ENCODE data around the gene PSMB5.

The PSMB5 gene

DNA sequence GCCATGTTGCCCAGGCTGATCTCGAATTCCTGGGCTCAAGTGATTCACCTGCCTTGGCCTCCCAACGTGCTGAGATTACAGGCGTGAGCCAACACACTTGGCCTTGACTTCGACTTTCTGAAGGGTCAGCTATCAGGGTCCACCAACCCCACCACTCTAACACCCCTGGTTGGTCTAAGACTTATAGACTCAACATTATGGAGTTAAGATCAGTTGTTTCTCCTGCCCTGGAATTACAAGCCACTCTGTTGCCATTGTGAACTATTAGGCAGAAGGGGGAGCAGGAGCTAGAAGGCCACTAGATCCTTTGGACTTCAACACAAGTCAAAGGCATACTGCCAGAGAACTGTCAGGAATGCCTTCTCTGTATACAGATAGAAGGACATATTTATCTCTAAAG lies 5.4 kb upstream of the PSMB5 start:
- H3K4me1 Mint-ChIP-seq (ENCODE audit: low read depth), result peaks cover 9% of the 10 kb centered on the region
- H3K9me3 Mint-ChIP-seq, result peaks cover 7% of the 10 kb centered on the region
- H3K4me3 Mint-ChIP-seq, result no peak overlapping the region

DNA sequence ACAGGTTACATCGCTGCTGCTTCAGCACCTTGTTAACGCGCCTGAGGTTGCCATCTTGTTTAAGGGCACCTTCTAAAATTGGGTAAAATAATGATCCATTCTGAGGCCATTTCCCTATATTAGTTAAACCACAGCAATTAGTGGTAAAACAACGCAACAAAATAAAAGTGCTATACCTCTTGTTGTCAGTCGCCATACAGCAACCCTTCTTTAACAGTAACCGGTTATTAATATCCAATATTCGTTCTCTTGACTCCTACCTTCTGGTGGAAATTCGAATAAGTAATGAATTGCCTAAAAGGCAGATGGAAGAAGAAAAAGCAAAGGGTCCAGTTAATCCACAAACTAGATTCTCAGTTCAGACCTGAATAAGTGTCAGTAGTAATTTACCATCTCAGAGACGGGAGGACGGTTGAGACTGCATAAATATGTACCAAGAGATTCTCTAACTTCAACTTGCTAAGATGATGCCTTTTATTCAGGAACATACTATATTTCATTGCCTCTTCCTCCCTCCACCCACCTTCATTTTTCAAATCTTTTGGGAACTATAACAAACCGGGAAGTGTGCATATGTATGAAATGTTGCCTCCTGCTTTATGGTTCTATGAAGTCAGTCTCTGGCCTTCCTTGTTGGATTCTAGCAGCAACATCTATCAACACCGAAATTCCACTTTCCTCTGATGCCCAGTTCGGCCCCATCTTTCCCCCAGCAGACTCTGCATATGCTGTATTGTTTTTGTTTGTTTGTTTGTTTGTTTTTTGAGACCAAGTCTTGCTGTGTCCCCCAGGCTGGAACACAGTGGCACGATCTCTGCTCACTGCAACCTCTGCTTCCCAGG lies 824 bp upstream of the PSMB5 start:
- Mint-ChIP-seq H3K36me3 (ENCODE audit: low read depth) (peaks cover 30% of the 10 kb centered on the region), H3K9me3 (peaks cover 7% of the 10 kb centered on the region), H3K4me1 (ENCODE audit: low read depth) (peaks cover 36% of the 10 kb centered on the region), H3K4me3 (peak overlapping the region; percentile 94), H3K27me3 (no peaks in the 10 kb centered on the region), H3K27ac (peak overlapping the region; percentile 97)

More for the DNA sequence above, 5.4 kb upstream of the PSMB5 start:
- H3K27ac Mint-ChIP-seq, result no peak overlapping the region
- H3K36me3 Mint-ChIP-seq (ENCODE audit: low read depth), result no peaks in the 10 kb centered on the region
- H3K27me3 Mint-ChIP-seq, result no peaks in the 10 kb centered on the region

DNA sequence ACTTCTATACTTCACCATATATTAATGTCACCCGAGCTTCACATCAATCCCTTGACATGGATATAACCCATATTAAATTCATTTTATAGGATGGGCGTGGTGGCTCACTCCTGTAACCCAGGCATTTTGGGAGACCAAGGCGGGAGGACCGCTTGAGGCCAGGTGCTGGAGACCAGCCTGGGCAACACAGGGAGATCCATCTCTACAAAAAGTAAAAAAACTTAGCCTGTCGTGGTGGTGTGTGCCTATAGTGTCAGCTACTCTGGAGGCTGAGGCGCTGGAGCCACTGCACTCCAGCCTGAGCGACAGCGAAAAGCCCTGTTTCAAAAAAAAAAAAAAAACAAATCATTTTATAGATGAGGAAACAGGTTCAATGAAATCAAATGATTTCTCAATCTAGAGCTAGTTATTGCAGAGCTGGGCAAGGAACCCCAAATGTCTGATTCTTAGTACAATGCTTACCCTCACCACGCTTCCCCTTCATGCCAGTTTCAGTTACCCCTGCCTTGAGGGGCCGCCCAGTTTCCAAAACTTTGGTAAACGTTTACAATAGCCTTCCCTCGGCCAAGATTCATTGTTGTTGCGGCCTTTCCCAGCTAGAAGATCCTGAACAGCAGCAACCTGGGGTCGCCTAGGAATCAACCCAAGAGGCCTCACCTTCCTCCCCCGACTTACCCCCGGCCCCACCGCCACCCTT lies 751 bp downstream of the PSMB5 start:
- peaks cover 7% of the 10 kb centered on the region for H3K9me3 Mint-ChIP-seq
- no peaks in the 10 kb centered on the region for H3K27me3 Mint-ChIP-seq
- H3K4me3 Mint-ChIP-seq, result peak overlapping the region; percentile 94
- peaks cover 36% of the 10 kb centered on the region for H3K36me3 Mint-ChIP-seq (ENCODE audit: low read depth)
- H3K4me1 Mint-ChIP-seq (ENCODE audit: low read depth), result peaks cover 42% of the 10 kb centered on the region
- peak overlapping the region; percentile 97 for H3K27ac Mint-ChIP-seq

DNA sequence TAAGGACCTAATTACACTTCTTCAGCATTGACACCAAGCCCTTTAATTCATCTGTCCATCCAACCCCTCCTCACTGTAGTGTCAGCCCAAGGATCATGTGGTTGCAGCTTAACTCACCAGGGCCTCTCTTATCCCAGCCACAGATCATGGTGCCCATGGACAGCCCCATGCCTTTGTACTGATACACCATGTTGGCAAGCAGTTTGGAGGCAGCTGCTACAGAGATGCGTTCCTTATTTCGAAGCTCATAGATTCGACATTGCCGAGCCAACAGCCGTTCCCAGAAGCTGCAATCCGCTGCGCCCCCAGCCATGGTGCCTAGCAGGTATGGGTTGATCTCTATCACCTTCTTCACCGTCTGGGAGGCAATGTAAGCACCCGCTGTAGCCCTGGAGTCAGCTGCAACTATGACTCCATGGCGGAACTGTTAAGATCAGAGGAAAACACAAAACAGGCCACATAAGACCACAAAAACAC lies 1.4 kb downstream of the PSMB5 start:
- Mint-ChIP-seq H3K4me1 (ENCODE audit: low read depth) (peaks cover 47% of the 10 kb centered on the region), H3K27ac (peak overlapping the region; percentile 97), H3K4me3 (peak overlapping the region; percentile 94), H3K9me3 (peaks cover 7% of the 10 kb centered on the region), H3K27me3 (no peaks in the 10 kb centered on the region), H3K36me3 (ENCODE audit: low read depth) (peaks cover 41% of the 10 kb centered on the region)

DNA sequence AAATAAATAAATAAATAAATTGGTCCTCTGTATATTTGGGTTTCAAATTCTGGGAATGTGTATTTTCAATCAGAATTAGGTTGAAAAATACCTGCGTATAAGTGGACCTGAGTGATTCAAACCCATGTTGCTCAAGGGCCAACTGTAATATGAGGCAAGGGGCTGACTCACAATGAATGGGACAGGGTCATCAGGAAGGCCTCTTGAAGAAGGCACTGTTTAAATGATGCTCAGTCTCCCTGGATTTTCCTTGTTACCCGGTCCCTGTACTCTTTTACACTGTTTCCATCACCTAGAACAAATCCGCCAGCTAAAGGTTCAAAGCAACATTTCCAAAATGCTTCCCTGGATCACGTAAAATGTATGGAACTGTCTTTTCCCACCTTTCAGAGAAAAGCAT lies 3.8 kb downstream of the PSMB5 start:
- Mint-ChIP-seq H3K4me1 (ENCODE audit: low read depth) (peaks cover 59% of the 10 kb centered on the region), H3K9me3 (peaks cover 7% of the 10 kb centered on the region), H3K27ac (no peak overlapping the region), H3K27me3 (no peaks in the 10 kb centered on the region), H3K4me3 (no peak overlapping the region), H3K36me3 (ENCODE audit: low read depth) (peaks cover 55% of the 10 kb centered on the region)

DNA sequence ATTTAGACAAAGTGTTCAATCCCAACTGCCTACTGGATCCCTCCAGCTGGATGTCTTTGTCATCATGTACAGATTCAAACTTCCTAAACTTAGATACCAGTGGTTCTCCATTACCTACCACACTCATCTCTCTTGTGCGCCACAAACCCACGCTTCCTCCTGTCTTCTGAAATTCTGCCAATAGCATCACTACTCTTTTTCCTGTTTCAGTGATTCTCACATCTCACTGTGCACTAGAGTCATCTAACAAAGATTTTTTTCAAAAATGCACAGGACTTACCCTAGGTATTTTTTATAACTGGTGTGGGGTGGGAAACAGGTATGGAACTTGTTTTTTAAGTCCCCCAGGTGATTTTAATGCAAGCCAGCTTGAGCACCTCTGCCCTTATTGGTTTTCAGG lies 5.9 kb downstream of the PSMB5 start:
- Mint-ChIP-seq H3K27ac (peak overlapping the region; percentile 68), H3K4me1 (ENCODE audit: low read depth) (peaks cover 69% of the 10 kb centered on the region), H3K27me3 (no peaks in the 10 kb centered on the region), H3K36me3 (ENCODE audit: low read depth) (peaks cover 69% of the 10 kb centered on the region), H3K9me3 (no peaks in the 10 kb centered on the region), H3K4me3 (peak overlapping the region; percentile 44)

DNA sequence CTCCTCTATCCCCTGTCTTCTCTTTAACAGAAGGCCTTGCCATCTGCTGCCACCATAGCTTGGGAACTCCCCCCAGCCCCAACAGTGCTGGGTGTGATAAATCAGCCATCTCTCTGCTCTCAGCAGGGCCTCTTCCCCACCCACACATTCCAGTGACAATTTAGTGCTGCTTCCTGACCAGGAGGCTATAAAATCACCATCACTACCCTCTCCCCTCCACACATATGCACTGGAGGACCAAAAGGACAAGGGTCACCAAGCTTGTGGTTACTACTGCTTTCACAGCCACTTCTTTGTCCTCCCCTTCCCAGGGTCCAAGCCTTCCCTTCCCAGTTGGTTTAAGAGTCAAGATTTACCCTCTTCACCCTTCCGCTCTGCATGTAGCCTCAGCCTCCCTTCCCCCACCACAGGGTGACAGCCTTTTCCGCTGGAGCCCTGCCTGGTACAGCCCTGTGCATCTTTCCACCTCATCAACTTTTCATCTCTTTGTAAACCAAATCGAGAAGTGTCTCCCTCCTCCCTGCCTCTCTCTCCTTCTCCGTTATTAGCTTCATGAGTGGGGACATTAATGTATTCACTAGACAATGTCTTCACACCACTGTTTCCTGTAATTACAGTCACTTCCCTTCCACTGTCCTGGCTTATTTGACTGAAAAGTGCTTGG lies 9.4 kb downstream of the PSMB5 start:
- peaks cover 61% of the 10 kb centered on the region for H3K36me3 Mint-ChIP-seq (ENCODE audit: low read depth)
- H3K4me1 Mint-ChIP-seq (ENCODE audit: low read depth), result peaks cover 61% of the 10 kb centered on the region
- peak overlapping the region; percentile 5 for H3K4me3 Mint-ChIP-seq
- no peaks in the 10 kb centered on the region for H3K9me3 Mint-ChIP-seq
- H3K27ac Mint-ChIP-seq, result peak overlapping the region; percentile 72
- no peaks in the 10 kb centered on the region for H3K27me3 Mint-ChIP-seq

DNA sequence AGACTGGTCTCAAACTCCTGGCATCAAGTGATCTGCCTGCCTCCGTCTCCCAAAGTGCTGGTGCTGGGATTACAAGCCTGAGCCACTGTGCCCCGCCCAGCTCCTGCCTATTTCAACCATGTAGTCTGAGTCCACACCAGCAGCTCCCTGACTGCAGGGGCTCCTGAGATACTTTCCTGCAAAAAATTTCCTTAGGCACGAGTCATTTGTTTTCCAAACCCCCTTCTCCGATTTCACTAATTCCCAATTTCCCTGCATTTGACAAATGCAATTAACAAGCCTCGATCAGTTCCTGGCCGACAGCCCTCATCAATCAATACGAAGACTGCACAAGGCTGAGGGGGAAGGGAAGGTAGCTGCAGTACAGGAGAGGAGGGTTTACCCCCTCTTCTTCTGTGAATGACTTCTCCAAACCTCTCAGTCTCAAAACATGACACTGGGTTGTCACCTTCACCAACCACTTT lies 10.1 kb downstream of the PSMB5 start:
- peak overlapping the region; percentile 72 for H3K27ac Mint-ChIP-seq
- H3K36me3 Mint-ChIP-seq (ENCODE audit: low read depth), result peaks cover 61% of the 10 kb centered on the region
- H3K27me3 Mint-ChIP-seq, result no peaks in the 10 kb centered on the region
- no peak overlapping the region for H3K4me3 Mint-ChIP-seq
- no peaks in the 10 kb centered on the region for H3K9me3 Mint-ChIP-seq
- H3K4me1 Mint-ChIP-seq (ENCODE audit: low read depth), result peaks cover 61% of the 10 kb centered on the region

DNA sequence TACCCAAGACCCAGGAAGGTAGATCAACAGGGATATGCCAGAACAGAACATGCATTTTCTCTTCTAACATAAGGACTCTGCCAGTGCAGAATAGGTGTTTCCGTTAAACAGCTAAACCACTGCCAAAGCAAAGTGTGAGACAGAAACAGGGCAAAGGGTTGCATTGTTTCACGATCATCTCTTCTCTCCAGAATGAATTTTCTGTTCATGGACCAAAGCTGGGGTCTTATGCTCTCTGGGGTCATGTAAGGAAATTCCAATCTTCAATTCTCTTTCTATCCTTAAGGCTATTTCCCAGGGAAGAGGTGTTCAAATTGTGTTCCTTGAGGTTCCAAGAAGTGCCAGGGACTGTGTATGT lies 10.9 kb downstream of the PSMB5 start:
- Mint-ChIP-seq H3K4me3 (no peak overlapping the region), H3K27ac (no peak overlapping the region), H3K27me3 (no peaks in the 10 kb centered on the region), H3K36me3 (ENCODE audit: low read depth) (peaks cover 53% of the 10 kb centered on the region), H3K4me1 (ENCODE audit: low read depth) (peaks cover 53% of the 10 kb centered on the region), H3K9me3 (no peaks in the 10 kb centered on the region)

DNA sequence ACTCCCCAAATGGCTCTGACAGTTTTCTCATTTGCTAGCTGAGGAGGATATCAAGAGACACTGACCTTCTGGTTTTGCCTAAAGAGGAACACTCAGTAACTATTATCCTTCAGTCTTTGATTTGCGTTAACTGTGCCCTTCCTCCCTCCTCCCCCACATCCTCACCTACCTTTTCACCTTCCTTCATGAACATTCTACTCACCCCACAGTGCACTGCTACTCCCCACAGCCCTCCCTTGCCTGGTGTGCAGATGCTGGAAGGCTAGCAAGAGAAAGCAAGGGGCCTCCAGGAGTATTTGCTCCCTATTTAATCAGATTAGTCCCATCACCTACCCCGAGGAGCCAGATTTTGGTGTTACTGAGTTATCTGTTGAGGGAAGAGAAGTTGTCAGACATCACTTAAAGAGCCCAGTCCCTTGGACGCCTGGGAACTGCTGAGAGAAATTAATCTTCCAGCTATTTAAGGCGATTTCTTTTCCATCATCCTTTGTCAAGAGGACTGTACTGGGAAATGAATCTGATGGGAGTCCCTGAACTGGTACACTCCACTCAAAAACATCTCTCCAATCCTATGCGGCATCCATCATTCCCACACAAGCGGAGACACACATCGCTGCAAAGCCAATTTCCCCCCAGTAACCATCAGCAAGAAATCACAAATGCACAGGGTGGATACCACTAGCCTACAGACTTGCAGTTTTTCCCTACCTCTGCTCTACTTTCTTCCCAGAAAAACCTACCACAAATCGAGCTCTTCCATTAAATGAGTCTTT lies 11.5 kb downstream of the PSMB5 start:
- no peaks in the 10 kb centered on the region for H3K9me3 Mint-ChIP-seq
- H3K27ac Mint-ChIP-seq, result peak overlapping the region; percentile 47
- peaks cover 49% of the 10 kb centered on the region for H3K4me1 Mint-ChIP-seq (ENCODE audit: low read depth)
- H3K36me3 Mint-ChIP-seq (ENCODE audit: low read depth), result peaks cover 50% of the 10 kb centered on the region
- no peak overlapping the region for H3K4me3 Mint-ChIP-seq
- H3K27me3 Mint-ChIP-seq, result no peaks in the 10 kb centered on the region

DNA sequence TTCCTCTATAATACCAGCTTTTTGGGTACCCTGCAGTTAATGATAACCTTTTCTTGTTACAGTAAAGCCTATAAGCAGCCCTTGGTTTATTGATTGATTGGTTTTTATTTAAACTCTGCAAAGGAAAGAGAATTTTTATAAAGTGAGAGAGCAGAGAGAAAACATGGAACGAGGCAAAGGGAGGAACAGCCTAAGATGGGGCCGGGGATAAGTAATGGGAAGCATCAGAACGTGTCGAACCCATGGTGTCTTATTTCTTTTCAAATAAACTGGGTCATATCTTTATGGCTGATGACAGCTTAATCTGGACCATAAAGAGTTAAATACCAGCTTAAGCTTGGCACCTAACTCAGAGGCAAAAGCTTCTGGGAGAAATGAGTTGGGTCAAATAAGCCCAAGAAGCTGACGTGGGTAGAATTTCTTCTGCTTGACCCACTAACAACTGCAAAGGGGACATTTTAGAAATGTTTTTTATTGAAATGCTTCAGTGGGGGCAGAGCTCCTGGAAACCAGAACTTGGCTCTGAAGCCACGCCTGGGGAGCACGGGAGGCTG lies 12.7 kb downstream of the PSMB5 start:
- Mint-ChIP-seq H3K27ac (peak overlapping the region; percentile 10), H3K36me3 (ENCODE audit: low read depth) (peaks cover 41% of the 10 kb centered on the region), H3K4me1 (ENCODE audit: low read depth) (peaks cover 42% of the 10 kb centered on the region), H3K4me3 (no peak overlapping the region), H3K9me3 (no peaks in the 10 kb centered on the region), H3K27me3 (no peaks in the 10 kb centered on the region)

DNA sequence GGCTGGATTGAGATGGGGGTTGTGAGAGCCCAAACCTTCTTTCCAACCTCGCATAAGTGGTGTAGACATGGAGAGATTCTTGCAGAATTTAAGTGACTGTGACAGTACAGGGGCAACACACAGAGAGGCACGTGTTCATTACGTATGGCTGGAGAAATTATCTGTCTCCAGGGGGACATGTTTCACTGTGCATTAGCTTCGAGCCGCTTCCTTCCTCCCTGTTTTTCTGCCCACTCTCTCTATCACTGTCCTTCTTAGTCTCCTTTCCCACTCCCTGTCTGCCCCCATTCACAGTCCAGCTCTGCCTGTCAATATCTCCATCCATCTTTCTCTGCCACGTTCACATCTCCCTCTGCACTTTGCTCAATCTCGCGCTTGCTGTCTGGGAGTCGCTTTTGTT lies 13.3 kb downstream of the PSMB5 start:
- H3K27ac Mint-ChIP-seq, result peak overlapping the region; percentile 10
- H3K27me3 Mint-ChIP-seq, result no peaks in the 10 kb centered on the region
- peaks cover 41% of the 10 kb centered on the region for H3K36me3 Mint-ChIP-seq (ENCODE audit: low read depth)
- no peak overlapping the region for H3K4me3 Mint-ChIP-seq
- H3K4me1 Mint-ChIP-seq (ENCODE audit: low read depth), result peaks cover 42% of the 10 kb centered on the region
- H3K9me3 Mint-ChIP-seq, result no peaks in the 10 kb centered on the region

DNA sequence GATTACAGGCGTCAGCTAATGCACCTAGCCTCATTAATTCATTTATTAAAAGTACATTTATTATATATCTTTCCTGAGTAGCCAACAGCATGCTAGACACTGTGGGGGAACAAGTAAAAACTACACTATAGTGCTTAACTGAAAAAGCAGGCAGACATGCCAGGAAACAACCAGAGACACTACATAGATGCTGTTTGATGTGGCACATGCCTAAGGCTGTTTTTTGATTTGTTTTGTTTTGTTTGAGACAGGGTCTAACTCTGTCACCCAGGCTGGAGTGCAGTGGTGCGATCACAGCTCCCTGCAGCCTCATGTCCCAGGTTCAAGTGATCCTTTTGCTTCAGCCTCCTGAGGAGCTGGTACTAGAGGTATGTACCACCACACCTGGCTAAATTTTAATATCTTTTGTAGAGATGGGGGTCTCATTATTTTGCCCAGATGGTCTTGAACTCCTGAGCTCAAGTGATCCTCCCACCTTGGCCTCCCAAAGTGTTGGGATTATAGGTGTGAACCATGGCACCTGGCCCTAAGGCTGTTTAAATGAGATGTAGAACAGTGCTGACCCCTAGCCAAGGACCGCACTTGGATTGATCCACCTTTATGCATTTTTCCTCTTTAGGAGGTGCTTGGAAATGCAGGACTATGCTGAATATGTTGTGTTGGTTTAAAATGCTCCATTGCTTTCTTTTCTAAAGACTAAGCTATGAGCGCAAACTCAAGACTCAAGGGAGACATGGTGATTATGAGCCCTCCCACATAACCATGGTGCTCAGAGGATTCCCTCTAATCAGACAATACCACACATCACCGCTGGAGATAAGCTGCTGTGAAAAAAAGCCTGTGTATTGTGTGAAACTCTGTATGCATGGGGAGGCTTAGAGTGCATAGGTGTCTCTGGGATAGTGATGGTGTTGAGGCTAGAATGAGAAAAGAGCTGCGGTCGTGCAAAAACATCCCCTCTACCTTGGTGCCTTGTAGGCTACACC lies 14.3 kb downstream of the PSMB5 start:
- H3K27ac Mint-ChIP-seq, result no peak overlapping the region
- H3K9me3 Mint-ChIP-seq, result no peaks in the 10 kb centered on the region

More for the DNA sequence above, 14.3 kb downstream of the PSMB5 start:
- Mint-ChIP-seq H3K4me1 (ENCODE audit: low read depth) (peaks cover 33% of the 10 kb centered on the region), H3K4me3 (no peak overlapping the region), H3K27me3 (no peaks in the 10 kb centered on the region), H3K36me3 (ENCODE audit: low read depth) (peaks cover 31% of the 10 kb centered on the region)

All from stimulated activated naive CD8-positive, alpha-beta T cell treated with anti-CD3 and anti-CD28 coated beads, Interleukin-15, Interleukin-2, amounts not matched to agents 100 ng/mL and 50 ng/mL, for 24 hours (primary cell).